ENCODE measurements around the gene ANKH.

Gene ANKH

GRCh38 chr5:14901462-14902051, 30.0 kb upstream of the ANKH start:
- ATAC-seq: no peak
- no peak for TF ChIP-seq OSR1 (CRISPR knock-in tag; IDR thresholded peaks at IDR 0.05)
- TF ChIP-seq TCF4 (CRISPR knock-in tag; IDR thresholded peaks at IDR 0.05; ENCODE audit: borderline replicate concordance): peak; percentile 58; the same call in 1 of the 2 replicates
- no peak for TF ChIP-seq ISL1 (CRISPR knock-in tag; IDR thresholded peaks at IDR 0.05)
- no peak for TF ChIP-seq CSRNP3 (CRISPR knock-in tag; IDR thresholded peaks at IDR 0.05)
- TF ChIP-seq TOX (CRISPR knock-in tag; IDR thresholded peaks at IDR 0.05; ENCODE audit: borderline replicate concordance): no peak

GRCh38 chr5:14900693-14901461, 29.3 kb upstream of the ANKH start:
- no peak for TF ChIP-seq PPARA (CRISPR knock-in tag; IDR thresholded peaks at IDR 0.05; ENCODE audit: borderline replicate concordance)
- no peak for TF ChIP-seq BACH2 (CRISPR knock-in tag; IDR thresholded peaks at IDR 0.05; ENCODE audit: borderline replicate concordance)
- TF ChIP-seq CSDC2 (CRISPR knock-in tag; IDR thresholded peaks at IDR 0.05): no peak
- TF ChIP-seq GLIS3 (CRISPR knock-in tag; IDR thresholded peaks at IDR 0.05): no peak
- no peak for TF ChIP-seq ZNF565 (CRISPR knock-in tag; conservative IDR thresholded peaks at IDR 0.05; ENCODE audit: low read depth)
- no peak for TF ChIP-seq TSHZ2 (CRISPR knock-in tag; IDR thresholded peaks at IDR 0.05)
- TF ChIP-seq ZC3H10 (CRISPR knock-in tag; IDR thresholded peaks at IDR 0.05): no peak
- TF ChIP-seq ZNF8 (CRISPR knock-in tag; IDR thresholded peaks at IDR 0.05): no peak
- TF ChIP-seq CREB5 (CRISPR knock-in tag; IDR thresholded peaks at IDR 0.05; ENCODE audit: low read depth): no peak
- TF ChIP-seq OSR1 (CRISPR knock-in tag; IDR thresholded peaks at IDR 0.05): no peak
- TF ChIP-seq POU6F1 (CRISPR knock-in tag; IDR thresholded peaks at IDR 0.05; ENCODE audit: borderline replicate concordance, low read depth): no peak
- ATAC-seq: no peak; the same call in 2 of the 3 replicates

GRCh38 chr5:14896131-14896530, 24.6 kb upstream of the ANKH start:
- ATAC-seq: no peak
- no peak for TF ChIP-seq ZFP3 (CRISPR knock-in tag; IDR thresholded peaks at IDR 0.05)
- no peak for TF ChIP-seq ISL1 (CRISPR knock-in tag; IDR thresholded peaks at IDR 0.05)
- no peak for TF ChIP-seq ZFP30 (CRISPR knock-in tag; IDR thresholded peaks at IDR 0.05)
- no peak for TF ChIP-seq ZNF8 (CRISPR knock-in tag; IDR thresholded peaks at IDR 0.05)
- no peak for TF ChIP-seq ZC3H10 (CRISPR knock-in tag; IDR thresholded peaks at IDR 0.05)
- no peak for TF ChIP-seq SNAI2 (CRISPR knock-in tag; IDR thresholded peaks at IDR 0.05)
- TF ChIP-seq GLIS3 (CRISPR knock-in tag; IDR thresholded peaks at IDR 0.05): no peak
- no peak for TF ChIP-seq ZNF565 (CRISPR knock-in tag; conservative IDR thresholded peaks at IDR 0.05; ENCODE audit: low read depth)
- no peak for TF ChIP-seq PPARA (CRISPR knock-in tag; IDR thresholded peaks at IDR 0.05; ENCODE audit: borderline replicate concordance)
- no peak for TF ChIP-seq TCF4 (CRISPR knock-in tag; IDR thresholded peaks at IDR 0.05; ENCODE audit: borderline replicate concordance)
- no peak for TF ChIP-seq RARB (CRISPR knock-in tag; IDR thresholded peaks at IDR 0.05)
- TF ChIP-seq TSHZ2 (CRISPR knock-in tag; IDR thresholded peaks at IDR 0.05): no peak
- no peak for TF ChIP-seq ESRRG (CRISPR knock-in tag; IDR thresholded peaks at IDR 0.05)
- TF ChIP-seq CREB5 (CRISPR knock-in tag; IDR thresholded peaks at IDR 0.05; ENCODE audit: low read depth): no peak
- TF ChIP-seq CSRNP3 (CRISPR knock-in tag; IDR thresholded peaks at IDR 0.05): no peak

Data from SK-N-SH treated with all-trans-retinoic acid at 6 μM for 48 hours (cell line).